HG03095 (cell line): Measurements from ENCODE around the gene ZFPM1.
"Not testable (repeated sequence)": the region's sequence is repeated elsewhere in the genome, so short reads cannot be mapped to it uniquely, and the experiment has no call there.

ENCODE experiments used
- ATAC-seq: cut with Tn5 transposase; IDR thresholded peaks from one replicate; pipeline ENCODE4 v1.9.1; 2021; ENCODE audit warnings: moderate library complexity; ENCODE audit not compliant: unreplicated experiment

The ZFPM1 gene

DNA sequence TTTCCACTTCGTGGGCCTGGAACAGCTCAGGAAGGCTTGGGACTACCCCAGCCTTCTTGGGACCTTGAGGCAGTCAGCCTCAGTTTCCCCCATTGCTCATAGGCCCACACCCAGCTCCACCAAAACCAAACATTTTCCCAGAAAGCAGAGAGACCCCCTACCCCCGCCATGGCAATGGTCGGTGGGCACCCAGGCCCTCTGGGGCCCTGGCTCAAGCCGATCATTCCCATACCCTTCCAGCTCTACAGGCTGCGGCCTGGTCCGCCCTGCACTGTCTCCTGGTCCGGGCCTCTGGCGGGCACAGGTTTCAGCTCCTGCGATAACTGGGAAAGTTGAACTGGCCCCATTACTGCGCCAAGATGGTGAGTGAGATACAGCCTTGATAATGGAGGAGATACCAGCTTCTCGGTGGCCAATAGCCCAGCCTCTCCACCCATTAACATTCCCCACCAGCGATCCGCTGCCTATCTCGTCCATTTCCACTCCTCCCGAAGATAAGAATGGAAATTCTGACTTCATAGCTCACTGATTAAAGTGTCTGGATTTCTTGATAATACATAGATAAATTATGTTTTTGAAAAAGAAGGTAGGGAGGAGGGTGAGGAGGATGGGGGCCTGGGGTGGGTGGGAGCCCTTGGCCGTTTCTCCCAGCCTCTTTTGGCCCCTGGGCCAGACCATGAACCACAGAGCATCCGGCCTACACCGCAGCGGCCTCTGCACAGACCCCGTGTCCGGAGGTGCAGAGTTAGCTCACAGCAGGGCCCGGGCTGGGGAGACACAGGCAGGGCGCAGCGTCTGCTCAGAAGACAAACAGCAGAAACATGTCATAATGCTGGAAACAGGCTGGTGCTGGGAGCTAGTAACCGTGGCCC, 11.6 kb downstream of the ZFPM1 start:
- ATAC-seq, result peak; percentile 54

DNA sequence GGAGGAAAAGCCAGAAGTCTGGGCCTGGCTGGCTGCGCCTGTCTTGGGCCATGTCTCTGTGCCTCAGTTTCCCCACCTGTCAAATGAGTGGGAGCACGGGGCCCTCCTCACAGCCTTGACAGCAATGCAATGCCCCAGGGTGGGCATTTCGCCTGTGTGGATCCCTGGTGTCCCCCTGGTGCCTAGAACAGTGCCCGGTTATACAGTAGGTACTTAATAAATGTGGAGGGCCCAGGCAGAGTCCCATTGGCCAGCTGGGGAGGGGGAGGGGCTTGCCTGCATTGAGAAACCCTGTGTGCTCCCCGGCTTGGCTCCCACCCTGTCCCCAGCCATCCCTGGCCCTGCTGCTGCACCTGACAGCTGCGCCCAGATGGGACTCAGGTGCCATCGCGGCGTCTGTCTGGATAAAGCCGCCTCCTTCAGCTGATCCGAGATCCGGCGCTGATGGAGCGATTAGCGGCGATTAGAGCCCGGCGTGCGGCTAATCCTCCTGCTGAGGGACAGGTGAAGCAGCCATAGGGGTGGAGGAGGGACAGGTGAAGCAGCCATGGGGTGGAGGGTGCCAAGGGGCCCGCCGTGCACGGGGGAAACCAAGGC, 12.4 kb downstream of the ZFPM1 start:
- ATAC-seq, result no peak

DNA sequence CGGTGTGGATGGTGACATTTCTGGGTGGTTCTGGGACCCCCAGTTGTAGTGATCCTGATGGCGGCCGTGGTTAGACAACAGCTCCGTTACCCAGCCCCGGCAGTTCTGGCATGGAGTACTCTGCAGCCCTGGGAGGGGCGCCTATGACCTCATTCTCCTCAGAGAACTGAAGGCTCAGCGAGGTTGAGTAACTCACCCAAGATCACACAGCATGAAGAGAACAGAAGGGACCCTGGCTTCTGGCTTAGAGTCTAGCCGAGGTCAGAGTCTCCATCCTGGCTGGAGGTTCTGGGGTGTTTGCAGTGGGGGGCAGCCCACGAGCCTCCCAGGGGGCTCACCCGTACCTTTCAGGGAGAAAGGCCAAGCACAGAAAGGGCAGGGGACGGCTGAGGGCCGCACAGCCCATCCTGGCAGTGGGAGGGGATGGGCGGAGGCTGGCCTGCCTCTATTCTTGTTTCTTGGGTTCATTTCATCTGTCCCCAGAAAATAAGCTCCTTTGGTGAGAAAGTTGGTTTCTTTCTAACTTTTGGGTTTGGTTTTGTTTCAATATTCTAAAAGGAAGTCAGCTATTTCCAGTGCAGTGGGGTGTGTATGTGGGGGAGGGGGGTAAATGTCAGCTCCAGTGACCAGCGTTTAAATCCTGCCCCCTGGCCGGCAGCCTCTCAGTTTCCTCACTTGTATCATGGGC, 13.2 kb downstream of the ZFPM1 start:
- ATAC-seq, result no peak

DNA sequence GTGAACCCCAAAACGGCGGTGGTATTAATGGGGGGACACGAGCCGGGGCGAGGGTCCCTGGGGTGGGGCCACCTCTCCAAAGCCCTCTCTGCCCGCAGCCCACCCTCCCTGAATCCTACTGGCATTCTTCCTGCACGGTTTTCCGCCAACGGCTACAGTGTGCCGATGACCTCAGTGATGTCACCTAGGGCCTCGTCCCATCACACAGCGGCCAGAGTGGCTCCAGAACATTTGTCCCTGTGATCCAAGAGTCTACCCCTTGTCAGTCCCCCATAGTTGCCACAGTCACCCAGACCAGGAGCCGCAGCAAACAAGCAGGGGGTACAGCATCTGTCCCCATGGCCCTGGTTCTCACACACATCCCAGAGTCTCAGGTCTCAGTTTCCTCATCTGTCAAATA, 13.9 kb downstream of the ZFPM1 start:
- ATAC-seq, result no peak

DNA sequence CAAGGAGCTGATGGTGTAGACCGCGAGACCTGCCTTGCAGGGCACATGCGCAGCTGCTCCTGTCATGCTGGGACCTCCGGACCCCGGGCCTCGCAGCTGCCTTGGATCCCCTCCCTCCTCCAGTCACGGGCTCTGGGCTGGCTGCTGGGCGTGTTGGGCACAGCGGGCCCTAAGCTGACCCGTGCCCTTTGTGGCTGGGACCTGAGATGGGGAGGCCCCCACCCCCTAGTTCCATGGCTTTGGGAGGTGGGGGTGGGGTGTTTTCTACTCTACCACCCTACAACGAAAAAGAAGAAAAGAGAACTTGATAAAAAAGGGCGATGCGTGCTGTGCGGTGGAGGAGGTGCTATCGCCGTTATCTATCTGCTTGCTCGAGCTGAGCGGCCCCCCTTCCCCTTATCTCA, 14.5 kb downstream of the ZFPM1 start:
- ATAC-seq, result no peak

DNA sequence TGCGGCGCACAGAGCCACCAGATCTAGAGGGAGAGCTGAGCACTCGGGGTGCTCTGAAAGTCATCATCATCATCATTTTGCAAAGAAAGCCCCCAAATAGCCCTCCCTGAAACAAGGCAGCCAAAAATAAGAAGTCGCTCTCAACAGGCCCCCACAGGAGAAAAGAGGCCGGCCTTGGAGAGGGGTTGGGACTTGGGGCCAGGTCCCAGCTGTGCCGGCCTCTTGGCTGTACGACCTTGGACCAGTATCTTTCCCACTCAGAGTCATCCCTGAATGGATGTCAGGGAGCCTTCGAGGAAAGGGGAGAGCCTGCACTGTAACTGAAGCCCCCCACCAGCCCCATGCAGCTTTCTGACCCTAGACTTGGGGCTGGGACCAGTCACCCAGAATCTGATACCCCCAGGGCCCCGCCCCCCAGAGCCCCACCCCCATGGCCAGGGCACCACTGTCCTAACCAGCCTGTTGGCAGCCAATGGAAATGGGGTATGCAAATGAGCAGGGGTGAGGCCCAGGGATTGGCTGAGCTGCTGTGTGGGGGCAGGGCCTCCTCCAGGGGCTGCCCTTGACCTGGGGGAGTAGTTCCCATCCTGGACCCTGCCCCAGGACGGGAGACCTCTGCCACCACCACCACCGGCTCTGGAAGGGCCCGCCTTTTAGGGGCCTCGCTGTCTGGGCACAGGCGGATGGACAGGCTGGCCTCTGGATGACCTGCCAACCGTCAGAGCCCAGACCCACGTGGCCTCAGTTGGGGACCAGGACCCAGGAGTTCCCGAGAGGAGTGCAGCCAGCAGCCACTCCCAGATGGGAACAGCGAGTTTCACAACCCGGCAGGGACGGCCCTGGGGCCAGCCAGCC, 15.4 kb downstream of the ZFPM1 start:
- ATAC-seq, result no peak

DNA sequence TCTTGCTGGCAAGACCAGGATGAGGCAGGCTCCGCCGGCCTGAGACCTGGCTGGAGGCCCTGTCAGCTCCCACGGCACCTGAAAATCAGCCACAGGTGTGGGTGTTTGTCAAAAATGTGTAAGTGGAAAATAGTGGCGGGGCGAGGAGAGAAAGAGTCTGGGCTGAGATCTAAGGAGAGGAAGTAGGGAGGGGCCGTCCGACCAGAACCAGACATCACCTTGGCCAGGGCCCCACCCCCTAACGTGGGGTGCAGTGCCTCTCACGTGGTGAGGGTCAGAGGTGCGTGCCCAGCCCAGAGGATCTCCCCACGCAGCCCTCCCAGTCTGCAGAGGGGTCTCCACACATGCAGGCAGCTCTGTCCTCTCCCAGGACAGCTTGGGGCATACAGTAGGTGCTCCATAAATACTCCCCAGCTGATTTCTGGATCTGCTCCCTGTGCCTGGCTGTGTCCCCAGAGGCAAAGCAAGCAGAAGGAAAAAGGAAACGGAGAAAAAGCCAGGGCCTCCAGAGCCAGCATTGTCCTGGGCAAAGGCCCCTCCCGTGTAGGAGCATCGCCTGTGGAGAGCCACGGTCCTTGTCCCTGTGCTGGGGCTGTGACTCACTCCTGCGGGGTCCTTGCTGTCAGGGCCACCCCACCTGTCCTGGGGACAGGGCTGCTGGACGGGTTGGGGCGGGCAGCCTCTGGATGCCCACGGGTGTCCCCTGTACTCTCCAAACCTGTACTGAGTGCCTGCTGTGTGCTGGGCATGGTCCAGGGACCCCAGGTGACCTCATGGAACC, 16.7 kb downstream of the ZFPM1 start:
- ATAC-seq, result no peak

DNA sequence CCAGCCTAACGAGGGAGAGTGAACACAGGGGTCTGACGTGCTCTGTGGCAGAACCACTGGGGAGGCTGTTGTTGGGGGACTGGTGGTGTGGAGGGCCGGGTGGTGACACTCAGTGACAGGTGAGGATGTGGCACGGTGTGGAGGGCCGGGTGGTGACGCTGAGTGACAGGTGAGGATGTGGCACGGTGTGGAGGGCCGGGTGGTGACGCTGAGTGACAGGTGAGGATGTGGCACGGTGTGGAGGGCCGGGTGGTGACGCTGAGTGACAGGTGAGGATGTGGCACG, 17.3 kb downstream of the ZFPM1 start:
- not testable (repeated sequence) for ATAC-seq

DNA sequence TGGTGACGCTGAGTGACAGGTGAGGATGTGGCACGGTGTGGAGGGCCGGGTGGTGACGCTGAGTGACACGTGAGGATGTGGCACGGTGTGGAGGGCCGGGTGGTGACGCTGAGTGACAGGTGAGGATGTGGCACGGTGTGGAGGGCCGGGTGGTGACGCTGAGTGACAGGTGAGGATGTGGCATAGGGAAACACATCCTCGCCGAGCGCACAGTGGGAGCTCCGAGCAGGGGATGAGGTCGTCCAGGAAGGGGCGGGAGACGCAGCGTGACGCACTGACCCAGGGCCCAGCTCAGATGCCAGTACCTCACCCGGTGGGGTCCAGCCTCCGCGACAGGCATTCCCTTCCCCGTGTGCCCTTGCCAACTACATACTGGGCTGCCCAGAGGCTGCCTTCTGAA, 17.6 kb downstream of the ZFPM1 start:
- ATAC-seq, result not testable (repeated sequence)

DNA sequence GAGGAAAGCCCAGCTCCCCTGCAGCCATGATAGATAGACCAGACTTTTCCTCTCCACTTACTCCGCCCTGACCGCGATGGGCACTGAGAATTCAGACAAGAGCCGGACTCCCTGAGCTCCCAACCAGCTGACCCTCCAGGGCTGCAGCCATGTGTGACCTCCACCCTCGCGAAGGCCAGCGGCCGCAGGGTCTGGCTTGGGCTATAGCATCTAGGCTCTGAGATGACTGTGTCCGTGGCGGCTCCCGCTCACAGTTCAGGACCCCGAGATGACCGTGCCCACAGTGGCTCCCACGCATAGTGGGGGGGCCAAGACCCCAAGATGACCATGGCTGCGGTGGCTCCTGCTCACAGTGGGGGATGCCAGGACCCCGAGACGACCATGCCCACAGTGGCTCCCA, 18.0 kb downstream of the ZFPM1 start:
- ATAC-seq, result no peak

DNA sequence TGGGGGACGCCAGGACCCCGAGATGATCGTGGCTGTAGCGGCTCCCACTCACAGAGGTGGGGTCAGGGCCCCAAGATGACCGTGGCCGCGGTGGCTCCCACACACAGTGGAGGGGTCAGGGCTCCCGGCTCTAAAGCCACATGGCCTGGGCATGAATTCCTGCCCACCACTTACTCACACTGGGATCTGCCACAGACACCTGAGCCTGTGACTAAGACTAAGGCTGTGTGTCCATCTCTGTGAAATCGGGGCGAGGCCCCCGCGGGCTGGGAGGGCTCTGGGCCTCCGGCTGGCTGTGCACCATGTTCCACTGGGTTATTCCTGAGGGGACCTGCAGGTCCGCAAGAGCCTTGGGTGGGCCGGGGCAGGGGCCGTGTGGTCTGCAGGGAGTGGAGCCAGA, 18.5 kb downstream of the ZFPM1 start:
- no peak for ATAC-seq

DNA sequence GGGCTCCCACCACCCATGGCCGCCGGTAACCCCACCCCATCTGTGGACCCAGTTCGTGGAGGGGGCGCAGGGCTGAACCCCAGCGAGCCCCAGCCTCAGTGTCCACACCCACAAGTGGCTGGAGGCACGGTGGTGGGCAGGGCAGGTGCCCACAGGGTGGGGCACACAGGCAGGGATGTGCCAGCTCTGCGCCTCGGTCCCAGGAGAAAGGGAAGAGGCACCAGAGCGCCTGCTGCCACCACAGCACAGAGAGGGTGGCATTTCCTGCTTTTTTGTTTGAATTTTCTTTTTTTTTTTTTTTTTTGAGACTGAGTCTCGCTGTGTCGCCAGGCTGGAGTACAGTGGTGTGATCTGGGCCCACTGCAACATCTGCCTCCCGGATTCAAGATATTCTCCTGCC, 19.0 kb downstream of the ZFPM1 start:
- ATAC-seq, result no peak

DNA sequence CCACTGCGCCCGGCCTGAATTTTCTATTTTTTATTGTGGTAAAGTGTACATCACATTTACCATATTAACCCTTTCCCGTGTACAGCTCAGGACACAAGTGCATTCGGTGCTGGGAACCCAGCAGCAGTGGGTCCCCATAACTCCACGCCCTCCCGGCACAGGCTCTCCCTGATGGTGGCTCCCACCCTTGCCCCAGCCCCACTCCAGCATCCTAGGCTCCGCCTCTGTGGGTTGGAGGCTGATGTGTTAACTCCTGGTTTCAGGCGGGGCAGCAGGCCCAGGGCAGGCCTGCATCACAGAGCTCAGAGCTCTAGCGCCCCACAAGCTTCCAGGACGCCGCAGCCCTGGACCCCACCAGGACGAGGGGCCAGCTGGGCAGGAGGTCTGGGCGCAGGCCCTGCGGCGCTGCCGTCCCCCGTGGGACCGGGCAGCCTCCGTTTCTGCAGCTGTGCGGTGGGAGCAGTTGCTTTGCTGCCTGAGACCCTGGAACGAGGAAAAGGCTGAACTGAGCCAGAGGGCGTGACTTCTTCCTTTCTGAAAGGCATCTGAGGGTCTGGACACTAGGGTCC, 19.6 kb downstream of the ZFPM1 start:
- no peak for ATAC-seq

DNA sequence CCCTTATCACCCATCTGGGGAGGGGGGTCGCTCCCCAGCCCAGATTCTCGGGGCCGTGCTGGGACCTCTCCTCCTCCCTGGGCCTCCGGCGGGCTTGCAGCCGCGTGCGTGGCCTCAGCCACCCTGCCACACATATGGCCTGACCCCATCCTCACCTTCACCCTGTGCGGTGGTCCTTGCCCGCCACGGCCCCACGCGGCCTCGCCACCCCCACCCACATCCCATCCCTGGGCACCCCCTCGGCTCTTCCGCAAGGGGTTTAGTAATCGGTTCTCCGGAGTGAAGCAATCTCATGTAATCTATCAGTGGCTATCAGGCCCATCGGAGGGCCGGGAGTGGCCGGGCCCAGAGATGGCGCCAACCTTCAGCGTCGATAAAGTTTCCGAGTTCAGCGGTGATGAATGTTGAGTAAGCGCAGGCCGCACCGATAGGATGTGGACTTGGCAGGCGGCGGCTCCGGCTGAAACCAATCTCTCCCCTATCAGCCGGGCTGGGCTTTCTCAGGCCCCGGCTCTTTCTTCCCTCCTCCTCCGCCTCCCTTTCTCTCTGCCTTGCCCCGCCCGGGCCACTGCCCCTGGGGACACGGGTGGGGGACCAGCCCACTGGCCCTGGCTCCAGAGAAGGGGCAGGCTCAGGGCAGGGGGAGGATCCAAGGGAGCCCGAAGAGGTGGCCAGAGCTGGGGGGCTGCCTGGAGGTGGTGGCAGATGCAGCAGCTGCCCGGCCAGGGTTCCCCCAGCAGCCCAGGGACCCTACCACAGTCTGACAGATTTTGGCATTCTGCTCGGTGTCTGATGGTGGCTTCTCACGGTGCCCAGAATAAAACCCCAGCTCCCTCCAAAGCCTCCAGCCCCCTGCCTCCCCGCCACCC, 20.8 kb downstream of the ZFPM1 start:
- ATAC-seq, result no peak

DNA sequence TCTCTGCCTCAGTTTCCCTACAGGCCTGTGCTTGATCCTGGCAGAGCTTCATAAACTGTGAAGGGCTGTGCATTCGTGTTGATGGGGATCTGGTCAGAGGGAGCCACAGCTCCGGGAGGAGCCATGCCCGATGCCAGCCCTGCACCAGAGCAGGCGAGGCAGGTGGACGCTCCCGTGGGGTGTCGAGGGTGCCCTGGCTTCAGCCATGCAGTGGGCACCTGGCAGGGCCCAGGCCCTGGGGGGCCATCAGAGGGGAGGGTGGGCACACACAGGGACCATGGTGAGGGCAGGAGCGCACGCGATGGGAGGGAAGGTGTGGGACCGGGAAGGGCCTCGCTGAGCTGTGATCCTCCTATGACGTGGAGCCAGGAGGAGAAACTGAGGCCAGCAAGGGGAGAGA, 22.0 kb downstream of the ZFPM1 start:
- no peak for ATAC-seq

DNA sequence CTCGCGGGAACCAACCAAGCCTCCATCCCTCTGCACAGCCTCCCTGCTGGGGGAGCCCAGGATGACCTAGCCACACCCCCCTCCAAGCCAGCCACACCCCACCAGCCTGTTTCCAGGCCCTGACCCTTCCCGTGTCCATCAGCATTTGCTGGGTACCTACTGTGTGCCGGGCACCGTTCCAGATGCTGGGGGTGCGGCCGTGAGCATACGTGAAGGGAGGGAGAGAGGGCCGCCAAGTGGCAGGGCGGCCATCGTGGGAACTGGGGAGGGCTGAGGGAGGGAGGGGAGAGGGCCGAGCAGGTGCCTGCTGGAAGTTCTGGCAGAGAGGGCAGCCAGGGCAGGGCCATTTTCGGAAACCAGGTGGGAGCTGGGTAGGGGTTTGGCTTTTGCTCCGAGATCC, 23.1 kb downstream of the ZFPM1 start:
- ATAC-seq, result no peak

DNA sequence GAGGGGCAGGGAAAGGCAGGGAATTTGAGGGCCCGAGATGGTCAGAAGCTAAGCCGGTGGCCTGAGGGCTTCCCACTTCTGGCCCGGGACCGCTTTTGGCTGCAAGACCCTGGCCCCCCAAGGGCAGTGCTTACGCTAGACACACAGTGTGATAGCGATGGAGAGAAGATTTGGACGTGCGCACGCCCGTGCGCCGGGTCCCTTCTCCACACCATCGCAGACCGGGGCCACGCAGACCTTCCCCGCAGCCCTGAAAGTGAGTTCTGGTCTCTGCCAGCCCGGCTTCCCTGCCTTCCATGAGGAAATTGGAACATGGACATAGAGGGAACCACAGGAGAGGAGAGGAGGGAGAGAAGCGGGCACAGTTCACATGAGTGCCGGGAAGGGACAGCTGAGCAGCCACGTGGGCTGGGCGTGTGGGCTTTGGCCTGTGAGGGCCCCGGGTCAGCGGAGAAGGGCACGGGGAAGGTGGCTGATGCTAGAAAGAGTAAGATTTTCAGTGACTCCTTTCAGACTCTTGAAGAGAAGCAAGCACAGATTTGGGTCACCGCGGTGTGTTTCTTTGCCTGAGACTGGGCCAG, 23.8 kb downstream of the ZFPM1 start:
- no peak for ATAC-seq

DNA sequence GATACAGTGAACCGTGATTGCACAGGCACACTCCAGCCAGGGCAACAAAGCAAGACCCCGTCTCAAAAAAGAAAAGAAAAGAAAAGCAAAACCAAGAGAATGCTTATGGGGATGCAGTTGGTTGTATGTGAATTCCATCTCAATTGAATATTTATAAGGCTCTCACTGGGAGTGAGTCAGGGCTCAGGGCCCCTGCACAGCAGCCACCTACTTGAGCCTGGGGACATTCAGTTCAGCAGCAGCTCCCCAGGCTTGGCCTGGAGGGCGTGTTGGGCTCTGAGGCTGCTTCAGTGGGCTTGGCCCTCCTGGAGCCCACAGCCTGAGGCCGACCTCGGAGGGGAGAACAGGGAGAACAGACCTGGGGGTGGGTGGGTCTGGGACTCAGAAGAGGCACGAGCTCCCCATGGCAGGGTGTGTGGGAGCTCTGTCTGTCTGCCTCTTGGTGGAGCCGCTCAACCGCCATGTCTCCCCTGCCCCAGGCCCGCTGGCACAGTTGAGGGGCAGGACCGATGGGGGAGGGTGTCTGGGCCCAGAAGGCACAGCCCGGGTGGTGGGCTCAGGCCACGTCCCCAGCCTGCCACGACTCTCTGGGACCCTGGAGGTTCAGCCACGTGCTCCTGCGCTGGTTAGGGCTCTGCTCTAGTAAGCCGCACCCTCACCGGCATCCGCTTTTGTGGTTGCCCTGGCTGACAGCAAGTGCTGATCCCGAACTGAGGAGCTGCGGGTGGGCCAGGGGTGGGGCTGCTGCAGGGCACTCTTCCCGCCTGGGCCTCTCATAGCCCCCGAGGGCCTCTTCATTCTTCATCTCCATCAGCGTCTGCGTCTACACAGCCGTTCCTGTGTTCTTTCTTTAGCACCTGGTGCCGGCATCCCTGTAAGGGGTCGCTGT, 24.8 kb downstream of the ZFPM1 start:
- ATAC-seq, result no peak
